MCF 10A (cell line): Measurements from ENCODE around the gene PTPRH. TPM values are rescaled to one million over a fixed set of nuclear protein-coding genes. Genes with fewer than 3 reads are reported as not detected.

ENCODE experiments used
- BruUV-seq: library from RNA; stranded (reverse); fragments of 400-500 nt; replicated peaks from 2 replicates; lab custom pipeline; 2021; lab: Mats Ljungman, UMichigan
- CTCF ChIA-PET: fragments of 300-600 bp; sonication (Branson Sonifier 250); formaldehyde crosslinking; extraction: SDS; loops from one replicate; lab custom pipeline; 2021; ENCODE audit warnings: antibody characterized with exemption, inconsistent platforms; lab: Yijun Ruan, JAX
- POLR2A ChIA-PET: fragments of 300-600, 350-650 bp; sonication (Branson Sonifier 250); formaldehyde crosslinking; extraction: SDS; loops from one replicate; lab custom pipeline; 2020; ENCODE audit warnings: antibody characterized with exemption, inconsistent platforms; lab: Yijun Ruan, JAX
- DNase-seq: peaks from one replicate; pipeline ENCODE4 v3.0.0-alpha.2; 2018; ENCODE audit not compliant: unreplicated experiment
- H3K27ac Mint-ChIP-seq: one replicate; pipeline ENCODE4 v1.8.0; 2022; ENCODE audit warnings: mild to moderate bottlenecking, low read depth, mixed read lengths; ENCODE audit not compliant: unreplicated experiment
- H3K27me3 Mint-ChIP-seq: one replicate; pipeline ENCODE4 v1.8.0; 2022; ENCODE audit warnings: mixed read lengths; ENCODE audit not compliant: insufficient read depth, unreplicated experiment
- H3K36me3 Mint-ChIP-seq: one replicate; pipeline ENCODE4 v1.8.0; 2022; ENCODE audit warnings: mild to moderate bottlenecking, moderate library complexity, mixed read lengths; ENCODE audit not compliant: insufficient read depth, unreplicated experiment
- H3K4me1 Mint-ChIP-seq: one replicate; pipeline ENCODE4 v1.8.0; 2022; ENCODE audit warnings: mixed read lengths; ENCODE audit not compliant: insufficient read depth, unreplicated experiment
- H3K4me3 Mint-ChIP-seq: one replicate; pipeline ENCODE4 v1.8.0; 2022; ENCODE audit warnings: mild to moderate bottlenecking, moderate library complexity, mixed read lengths; ENCODE audit not compliant: unreplicated experiment
- H3K9me3 Mint-ChIP-seq: one replicate; pipeline ENCODE4 v1.8.0; 2022; ENCODE audit warnings: mixed read lengths; ENCODE audit not compliant: unreplicated experiment
- intact Hi-C: fragments of 100-400 bp; cut with micrococcal nuclease; formaldehyde crosslinking; loops from 2 replicates; pipeline ENCODE4 v1.14.1; 2022
- microRNA-seq: library from miRNA; unstranded; fragments of <30 nt; microRNA quantifications from one replicate; pipeline ENCODE4 v1.2.0, GENCODE V29; 2022
- total RNA-seq: library from RNA; stranded (reverse); gene quantifications from 2 replicates; pipeline ENCODE4 v1.2.3, GENCODE V29; 2022
- TF ChIP-seq, protein P1 (sequence below): fragments of 200-600 bp; IDR thresholded peaks from one replicate; pipeline ENCODE4 v1.8.0; 2022; ENCODE audit warnings: antibody characterized with exemption, mild to moderate bottlenecking; ENCODE audit not compliant: unreplicated experiment

The PTPRH gene
- total RNA-seq, 1 experiment from 2014 or later: 0.56 TPM

GRCh38 chr19:55133639-55134444, 75.5 kb downstream of the PTPRH start:
- intact Hi-C loops: no loop called here
- no peak overlapping the region for H3K4me3 Mint-ChIP-seq
- no peak overlapping the region for H3K27ac Mint-ChIP-seq
- no peaks in the 10 kb centered on the region for H3K4me1 Mint-ChIP-seq
- H3K9me3 Mint-ChIP-seq: no peaks in the 10 kb centered on the region
- peaks cover 6% of the 10 kb centered on the region for H3K36me3 Mint-ChIP-seq
- TF ChIP-seq, protein P1, sequence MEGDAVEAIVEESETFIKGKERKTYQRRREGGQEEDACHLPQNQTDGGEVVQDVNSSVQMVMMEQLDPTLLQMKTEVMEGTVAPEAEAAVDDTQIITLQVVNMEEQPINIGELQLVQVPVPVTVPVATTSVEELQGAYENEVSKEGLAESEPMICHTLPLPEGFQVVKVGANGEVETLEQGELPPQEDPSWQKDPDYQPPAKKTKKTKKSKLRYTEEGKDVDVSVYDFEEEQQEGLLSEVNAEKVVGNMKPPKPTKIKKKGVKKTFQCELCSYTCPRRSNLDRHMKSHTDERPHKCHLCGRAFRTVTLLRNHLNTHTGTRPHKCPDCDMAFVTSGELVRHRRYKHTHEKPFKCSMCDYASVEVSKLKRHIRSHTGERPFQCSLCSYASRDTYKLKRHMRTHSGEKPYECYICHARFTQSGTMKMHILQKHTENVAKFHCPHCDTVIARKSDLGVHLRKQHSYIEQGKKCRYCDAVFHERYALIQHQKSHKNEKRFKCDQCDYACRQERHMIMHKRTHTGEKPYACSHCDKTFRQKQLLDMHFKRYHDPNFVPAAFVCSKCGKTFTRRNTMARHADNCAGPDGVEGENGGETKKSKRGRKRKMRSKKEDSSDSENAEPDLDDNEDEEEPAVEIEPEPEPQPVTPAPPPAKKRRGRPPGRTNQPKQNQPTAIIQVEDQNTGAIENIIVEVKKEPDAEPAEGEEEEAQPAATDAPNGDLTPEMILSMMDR: no peak
- ChIA-PET POLR2A (no interaction called here), CTCF (interaction anchor here (0.6 to 0.7 kb wide), 2 partner anchors 10 to 186 kb away, joined by 3 read pairs; no protein-coding TSS in a partner anchor)
- no peak for DNase-seq
- no peaks in the 10 kb centered on the region for H3K27me3 Mint-ChIP-seq
- BruUV-seq: no TSS peak

DNA sequence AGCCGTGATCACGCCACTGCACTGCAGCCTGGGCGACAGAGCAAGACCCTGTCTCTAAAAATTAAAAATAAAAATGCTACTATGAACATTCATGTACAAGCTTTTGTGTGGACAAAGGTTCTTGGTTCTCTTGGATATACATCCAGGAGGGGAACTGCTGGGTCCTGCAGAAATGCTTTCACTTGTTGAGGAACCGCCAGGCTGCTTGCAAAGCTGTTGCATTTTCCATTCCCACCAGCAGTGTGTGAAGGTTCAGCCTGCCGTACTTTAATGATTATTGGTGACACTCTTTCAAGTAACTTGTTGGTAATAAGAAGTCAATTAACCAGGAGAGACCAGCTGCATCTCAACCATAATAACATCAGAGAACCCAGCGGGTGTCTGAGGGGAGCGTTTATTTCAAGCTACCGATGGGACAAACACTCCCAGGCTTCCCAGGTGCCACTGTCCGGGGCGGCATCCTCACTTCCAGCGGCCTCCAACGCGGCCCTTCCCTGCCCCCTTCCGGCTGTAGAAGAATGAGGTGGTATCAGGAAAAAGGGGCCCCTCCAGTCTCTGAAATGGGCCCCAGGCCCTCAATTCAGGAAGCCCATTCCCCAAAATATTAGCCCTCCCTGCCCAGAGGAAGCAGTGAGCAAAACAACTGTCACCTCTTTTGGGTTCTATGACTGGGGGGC, 76.7 kb downstream of the PTPRH start:
- POLR2A ChIA-PET: interaction anchor here (0.7 to 0.9 kb wide), 2 partner anchors 255 to 371 kb away, joined by 3 read pairs; no protein-coding TSS in a partner anchor
- TF ChIP-seq, protein P1: no peak
- intact Hi-C loops: no loop called here

GRCh38 chr19:55131421-55131820, 77.9 kb downstream of the PTPRH start:
- no TSS peak for BruUV-seq

More for the DNA sequence above, 76.7 kb downstream of the PTPRH start:
- Mint-ChIP-seq H3K36me3 (peaks cover 6% of the 10 kb centered on the region), H3K27me3 (no peaks in the 10 kb centered on the region), H3K4me1 (no peaks in the 10 kb centered on the region), H3K9me3 (no peaks in the 10 kb centered on the region), H3K4me3 (no peak overlapping the region), H3K27ac (no peak overlapping the region)
- DNase-seq: no peak
- CTCF ChIA-PET: interaction anchor here (0.6 to 1.1 kb wide), 4 partner anchors 9 to 359 kb away, joined by 3 to 6 read pairs (median 4); no protein-coding TSS in a partner anchor
- no TSS peak for BruUV-seq

More at GRCh38 chr19:55131421-55131820, 77.9 kb downstream of the PTPRH start:
- H3K4me3 Mint-ChIP-seq: no peak overlapping the region
- H3K4me1 Mint-ChIP-seq: peaks cover 5% of the 10 kb centered on the region
- TF ChIP-seq, protein P1: no peak
- no peak overlapping the region for H3K27ac Mint-ChIP-seq
- intact Hi-C loops: no loop called here
- CTCF ChIA-PET: interaction anchor here (0.6 to 1.1 kb wide), 3 partner anchors 9 to 44 kb away, joined by 3 to 6 read pairs (median 5); no protein-coding TSS in a partner anchor
- no peaks in the 10 kb centered on the region for H3K27me3 Mint-ChIP-seq
- no peaks in the 10 kb centered on the region for H3K9me3 Mint-ChIP-seq
- POLR2A ChIA-PET: no interaction called here
- no peak for DNase-seq
- peaks cover 6% of the 10 kb centered on the region for H3K36me3 Mint-ChIP-seq

Small RNA genes lying within 50 kb of the gene (microRNA-seq; reads per million reads assigned to microRNA genes)
- gene MIR6802: 1.2 reads per million
- 1.7 reads per million, percentile 11 among the genes with 10 or more reads in this experiment for gene MIR6803
- 2.2 reads per million, percentile 16 among the genes with 10 or more reads in this experiment for gene MIR6804

Other genes with a start within 250 kb of the PTPRH start
- gene NLRP2, start 243.1 kb downstream of the PTPRH start, total RNA-seq: not detected in 2 replicates
- 0.27 TPM in 1 of 2 replicates, not detected in the other for gene GP6, start 171.2 kb downstream of the PTPRH start, total RNA-seq
- 20.2 and 25.8 TPM in 2 replicates for gene RDH13, start 146.4 kb downstream of the PTPRH start, total RNA-seq
- 9.9 and 17.9 TPM in 2 replicates for gene EPS8L1, start 133.6 kb downstream of the PTPRH start, total RNA-seq
- gene PPP1R12C, start 91.9 kb downstream of the PTPRH start, total RNA-seq: 76.4 and 88.6 TPM in 2 replicates
- gene TNNT1, start 60.3 kb downstream of the PTPRH start, total RNA-seq: 32.3 and 46.8 TPM in 2 replicates
- 0.89 TPM in 1 of 2 replicates, not detected in the other for gene TNNI3, start 51.8 kb downstream of the PTPRH start, total RNA-seq
- gene DNAAF3, start 42.9 kb downstream of the PTPRH start, total RNA-seq: 3.9 and 4.9 TPM in 2 replicates
- gene SYT5, start 29.2 kb downstream of the PTPRH start, total RNA-seq: not detected in 2 replicates
- gene TMEM86B, start 19.3 kb upstream of the PTPRH start, total RNA-seq: 4.2 and 4.7 TPM in 2 replicates
- gene PPP6R1, start 49.5 kb upstream of the PTPRH start, total RNA-seq: 70.6 and 78.9 TPM in 2 replicates
- 49.2 and 53.1 TPM in 2 replicates for gene HSPBP1, start 70.6 kb upstream of the PTPRH start, total RNA-seq
- 3.8 and 5.1 TPM in 2 replicates for gene BRSK1, start 74.5 kb upstream of the PTPRH start, total RNA-seq
- not detected in 2 replicates for gene TMEM150B, start 115.8 kb upstream of the PTPRH start, total RNA-seq
- gene KMT5C, start 130.4 kb upstream of the PTPRH start, total RNA-seq: 12.9 and 16.8 TPM in 2 replicates
- 0.33 and 0.93 TPM in 2 replicates for gene COX6B2, start 145.2 kb upstream of the PTPRH start, total RNA-seq
- gene GARIN5B, start 153.8 kb upstream of the PTPRH start, total RNA-seq: not detected in 2 replicates
- gene IL11, start 161.0 kb upstream of the PTPRH start, total RNA-seq: 4.2 TPM in 2 replicates
- gene TMEM190, start 167.3 kb upstream of the PTPRH start, total RNA-seq: 0.58 and 0.59 TPM in 2 replicates
- gene TMEM238, start 174.8 kb upstream of the PTPRH start, total RNA-seq: 10.6 and 14.9 TPM in 2 replicates
- gene RPL28, start 176.4 kb upstream of the PTPRH start, total RNA-seq: 2,816 and 2,868 TPM in 2 replicates
- 331 and 345 TPM in 2 replicates for gene UBE2S, start 198.3 kb upstream of the PTPRH start, total RNA-seq
- not detected in 2 replicates for gene SHISA7, start 233.8 kb upstream of the PTPRH start, total RNA-seq